Astrocyte of the cerebellum (primary cell): ENCODE measurements around the gene CEL.
"Not testable (repeated sequence)": the region's sequence is repeated elsewhere in the genome, so short reads cannot be mapped to it uniquely, and the experiment has no call there.

Source experiments
- DNase-seq: peaks from one replicate; pipeline ENCODE4 v3.0.0-alpha.2; 2011; ENCODE audit warnings: low read depth
- H3K4me3 ChIP-seq: 2 replicates; pipeline ENCODE4 v1.5.1; 2011; ENCODE audit warnings: mild to moderate bottlenecking, low read depth, low read length, moderate library complexity
- CTCF ChIP-seq: IDR thresholded peaks from 2 replicates; pipeline ENCODE4 v1.5.1; 2012; ENCODE audit warnings: low read length, low read depth, moderate library complexity, mild to moderate bottlenecking; ENCODE audit errors: missing control alignments
- in situ Hi-C: cut with HindIII; loops from 2 replicates; pipeline ENCODE4 v1.10.0; 2017; ENCODE audit warnings: low sequenced_read_pairs

CEL gene

GRCh38 chr9:133067813-133068212 is 6.0 kb downstream of the CEL start:
- in situ Hi-C loops = no loop called here
- no peak overlapping the region for H3K4me3 ChIP-seq
- no peak for DNase-seq
- no peak for TF ChIP-seq CTCF

DNA sequence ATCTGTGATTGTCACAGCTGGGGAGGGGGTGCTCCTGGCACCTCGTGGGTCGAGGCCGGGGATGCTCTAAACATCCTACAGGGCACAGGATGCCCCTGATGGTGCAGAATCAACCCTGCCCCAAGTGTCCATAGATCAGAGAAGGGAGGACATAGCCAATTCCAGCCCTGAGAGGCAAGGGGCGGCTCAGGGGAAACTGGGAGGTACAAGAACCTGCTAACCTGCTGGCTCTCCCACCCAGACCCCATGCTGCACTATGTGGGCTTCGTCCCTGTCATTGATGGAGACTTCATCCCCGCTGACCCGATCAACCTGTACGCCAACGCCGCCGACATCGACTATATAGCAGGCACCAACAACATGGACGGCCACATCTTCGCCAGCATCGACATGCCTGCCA is 6.7 kb downstream of the CEL start:
- DNase-seq, H3K4me3 ChIP-seq, in situ Hi-C loops: not testable (repeated sequence)

DNA sequence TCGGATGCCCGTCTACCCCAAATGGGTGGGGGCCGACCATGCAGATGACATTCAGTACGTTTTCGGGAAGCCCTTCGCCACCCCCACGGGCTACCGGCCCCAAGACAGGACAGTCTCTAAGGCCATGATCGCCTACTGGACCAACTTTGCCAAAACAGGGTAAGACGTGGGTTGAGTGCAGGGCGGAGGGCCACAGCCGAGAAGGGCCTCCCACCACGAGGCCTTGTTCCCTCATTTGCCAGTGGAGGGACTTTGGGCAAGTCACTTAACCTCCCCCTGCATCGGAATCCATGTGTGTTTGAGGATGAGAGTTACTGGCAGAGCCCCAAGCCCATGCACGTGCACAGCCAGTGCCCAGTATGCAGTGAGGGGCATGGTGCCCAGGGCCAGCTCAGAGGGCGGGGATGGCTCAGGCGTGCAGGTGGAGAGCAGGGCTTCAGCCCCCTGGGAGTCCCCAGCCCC is 8.8 kb downstream of the CEL start:
- H3K4me3 ChIP-seq, in situ Hi-C loops, DNase-seq: not testable (repeated sequence)

DNA sequence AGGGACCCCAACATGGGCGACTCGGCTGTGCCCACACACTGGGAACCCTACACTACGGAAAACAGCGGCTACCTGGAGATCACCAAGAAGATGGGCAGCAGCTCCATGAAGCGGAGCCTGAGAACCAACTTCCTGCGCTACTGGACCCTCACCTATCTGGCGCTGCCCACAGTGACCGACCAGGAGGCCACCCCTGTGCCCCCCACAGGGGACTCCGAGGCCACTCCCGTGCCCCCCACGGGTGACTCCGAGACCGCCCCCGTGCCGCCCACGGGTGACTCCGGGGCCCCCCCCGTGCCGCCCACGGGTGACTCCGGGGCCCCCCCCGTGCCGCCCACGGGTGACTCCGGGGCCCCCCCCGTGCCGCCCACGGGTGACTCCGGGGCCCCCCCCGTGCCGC is 9.2 kb downstream of the CEL start:
- DNase-seq, H3K4me3 ChIP-seq, in situ Hi-C loops: not testable (repeated sequence)

DNA sequence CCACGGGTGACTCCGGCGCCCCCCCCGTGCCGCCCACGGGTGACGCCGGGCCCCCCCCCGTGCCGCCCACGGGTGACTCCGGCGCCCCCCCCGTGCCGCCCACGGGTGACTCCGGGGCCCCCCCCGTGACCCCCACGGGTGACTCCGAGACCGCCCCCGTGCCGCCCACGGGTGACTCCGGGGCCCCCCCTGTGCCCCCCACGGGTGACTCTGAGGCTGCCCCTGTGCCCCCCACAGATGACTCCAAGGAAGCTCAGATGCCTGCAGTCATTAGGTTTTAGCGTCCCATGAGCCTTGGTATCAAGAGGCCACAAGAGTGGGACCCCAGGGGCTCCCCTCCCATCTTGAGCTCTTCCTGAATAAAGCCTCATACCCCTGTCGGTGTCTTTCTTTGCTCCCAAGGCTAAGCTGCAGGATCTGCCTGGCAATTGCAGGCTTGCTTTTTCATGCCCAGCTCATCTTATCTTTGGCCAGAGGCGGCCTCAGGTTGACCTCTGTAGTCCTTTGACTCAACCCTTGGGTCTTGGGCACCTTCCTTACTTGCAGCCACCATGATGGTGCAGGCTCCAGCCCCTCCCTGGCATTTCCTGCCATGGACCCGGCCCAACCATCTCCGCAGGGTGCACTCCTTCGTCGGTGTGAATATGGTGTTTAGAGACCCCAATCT is 9.8 kb downstream of the CEL start:
- H3K4me3 ChIP-seq = no peak overlapping the region
- in situ Hi-C loops = no loop called here
- TF ChIP-seq CTCF = no peak
- no peak for DNase-seq

DNA sequence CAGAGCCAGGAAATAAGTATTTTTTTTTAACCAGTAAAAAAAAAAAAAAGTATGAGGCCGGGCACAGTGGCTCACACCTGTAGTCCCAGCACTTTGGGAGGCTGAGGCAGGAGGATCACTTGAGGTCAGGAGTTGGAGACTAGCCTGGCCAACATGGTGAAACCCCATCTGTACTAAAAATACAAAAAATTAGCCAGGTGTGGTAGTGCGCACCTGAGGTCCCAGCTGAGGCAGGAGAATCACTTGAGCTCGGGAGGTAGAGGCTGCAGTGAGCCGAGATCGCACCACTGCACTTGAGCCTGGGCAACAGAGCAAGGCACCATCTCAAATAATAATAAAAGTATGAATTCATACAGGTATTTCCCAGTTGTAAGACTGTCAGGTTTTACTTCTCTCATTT is 10.4 kb downstream of the CEL start:
- DNase-seq, in situ Hi-C loops, H3K4me3 ChIP-seq: not testable (repeated sequence)

GRCh38 chr9:133073086-133074014 is 11.6 kb downstream of the CEL start:
- H3K4me3 ChIP-seq = no peak overlapping the region
- TF ChIP-seq CTCF = no peak
- no peak for DNase-seq
- in situ Hi-C loops = no loop called here

GRCh38 chr9:133074111-133074651 is 12.4 kb downstream of the CEL start:
- no peak overlapping the region for H3K4me3 ChIP-seq
- TF ChIP-seq CTCF = no peak
- DNase-seq = no peak
- in situ Hi-C loops = no loop called here
